Measurements from ENCODE around the gene NAALAD2. TPM values are rescaled to one million over a fixed set of nuclear protein-coding genes. Genes with fewer than 3 reads are reported as not detected.

Gene NAALAD2
- total and polyA plus RNA-seq, 5 donors from 2014 or later: 0.06 to 0.08 TPM; not detected in 3

DNA sequence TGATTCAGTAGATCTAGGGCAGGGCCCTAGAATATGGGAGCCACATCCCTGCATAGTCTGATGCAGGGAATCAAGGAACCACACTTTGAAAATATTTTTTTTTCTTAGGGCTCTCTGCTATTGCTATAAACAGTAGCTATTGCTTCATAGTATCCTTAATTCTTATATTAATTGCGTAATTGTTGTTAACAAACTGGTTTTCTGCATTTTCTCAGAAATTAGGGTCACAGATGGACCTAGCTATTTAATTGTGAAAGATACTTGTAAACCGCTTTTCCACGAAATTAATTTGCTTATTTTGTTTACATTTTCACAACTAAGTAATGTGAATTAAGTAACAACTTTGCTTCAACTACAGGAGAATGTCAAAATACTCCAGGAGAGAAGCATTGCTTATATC, 34.1 kb downstream of the NAALAD2 start:
- Mint-ChIP-seq H3K36me3 (no peaks in the 10 kb centered on the region), H3K4me1 (no peaks in the 10 kb centered on the region), H3K27me3 (peaks cover 10% of the 10 kb centered on the region), H3K9me3 (no peaks in the 10 kb centered on the region), H3K4me3 (no peak overlapping the region), H3K27ac (no peak overlapping the region)
- Histone ChIP-seq H3K9me3 (ENCODE audit: control insufficient read depth in 2 of 2, low read length in 2 of 2) (no peaks in the 10 kb centered on the region), H3K4me3 (ENCODE audit: low read depth, low read length) (no peak overlapping the region), H3K27ac (ENCODE audit: insufficient read depth, low read length, poor library complexity, severe bottlenecking) (no peak overlapping the region), H3K4me1 (ENCODE audit: control insufficient read depth, insufficient read depth, low read length, poor library complexity, severe bottlenecking) (no peaks in the 10 kb centered on the region), H3K27me3 (ENCODE audit: control insufficient read depth, insufficient read depth, low read length) (no peaks in the 10 kb centered on the region), H3K36me3 (ENCODE audit: control insufficient read depth, insufficient read depth, low read length) (no peaks in the 10 kb centered on the region)
- no peak for DNase-seq
- ATAC-seq (ENCODE audit: low read depth in 2 of 2): no peak

DNA sequence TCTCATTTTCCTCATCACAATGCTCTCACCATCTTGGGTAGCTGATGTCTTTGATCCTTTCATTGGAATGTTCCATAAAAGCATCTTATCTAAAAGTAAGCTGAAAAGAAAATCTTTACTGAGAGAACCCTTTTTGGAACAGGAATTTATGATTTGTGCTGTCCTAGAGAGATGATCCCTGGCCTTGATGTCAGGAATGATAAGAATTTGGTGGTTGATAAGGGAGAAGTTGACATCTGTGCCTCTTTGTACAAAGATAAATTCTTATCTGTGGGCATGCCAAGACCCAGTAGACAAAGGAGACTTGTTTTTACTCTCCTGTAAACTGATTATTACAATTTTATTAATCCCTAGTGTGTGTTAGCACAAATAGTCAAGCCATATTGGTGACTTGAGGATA, 36.9 kb downstream of the NAALAD2 start:
- ATAC-seq (ENCODE audit: low read depth in 2 of 2) (no peak), DNase-seq (no peak)
- no peak overlapping the region for H3K27ac ChIP-seq (ENCODE audit: insufficient read depth, low read length, poor library complexity, severe bottlenecking)
- Mint-ChIP-seq H3K4me3 (no peak overlapping the region), H3K4me1 (no peaks in the 10 kb centered on the region), H3K27me3 (peaks cover 6% of the 10 kb centered on the region), H3K27ac (peak overlapping the region in 1 of 3 donors; percentile 0), H3K36me3 (no peaks in the 10 kb centered on the region), H3K9me3 (no peaks in the 10 kb centered on the region)
- no peak overlapping the region for H3K4me3 ChIP-seq (ENCODE audit: low read depth, low read length)
- H3K9me3 ChIP-seq (ENCODE audit: control insufficient read depth in 2 of 2, low read length in 2 of 2): no peaks in the 10 kb centered on the region
- no peaks in the 10 kb centered on the region for H3K4me1 ChIP-seq (ENCODE audit: control insufficient read depth, insufficient read depth, low read length, poor library complexity, severe bottlenecking)
- H3K36me3 ChIP-seq (ENCODE audit: control insufficient read depth, insufficient read depth, low read length): no peaks in the 10 kb centered on the region
- no peaks in the 10 kb centered on the region for H3K27me3 ChIP-seq (ENCODE audit: control insufficient read depth, insufficient read depth, low read length)

DNA sequence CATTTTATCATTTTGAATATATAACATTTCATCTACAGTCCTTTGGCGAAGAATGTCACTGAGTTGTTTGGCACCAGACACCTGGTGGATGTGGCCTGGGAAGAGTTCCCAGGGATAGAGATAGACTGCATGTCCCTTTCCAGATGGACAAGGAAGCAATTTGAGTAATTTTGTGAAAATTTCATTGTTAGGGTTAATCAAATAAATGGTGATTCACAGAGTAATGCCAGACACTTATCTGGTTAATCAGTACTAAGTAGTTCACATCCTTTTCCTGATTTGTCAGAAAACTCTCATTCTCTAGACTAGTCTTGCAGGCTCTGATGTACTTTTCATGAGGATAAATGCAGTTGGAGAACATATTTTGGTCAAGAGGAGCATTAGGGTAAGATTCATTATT, 41.6 kb downstream of the NAALAD2 start:
- no peaks in the 10 kb centered on the region for H3K9me3 ChIP-seq (ENCODE audit: control insufficient read depth in 2 of 2, low read length in 2 of 2)
- no peaks in the 10 kb centered on the region for H3K9me3 Mint-ChIP-seq
- peaks cover 2% of the 10 kb centered on the region for H3K27me3 ChIP-seq (ENCODE audit: control insufficient read depth, insufficient read depth, low read length)
- H3K36me3 Mint-ChIP-seq: no peaks in the 10 kb centered on the region
- no peak overlapping the region for H3K4me3 ChIP-seq (ENCODE audit: low read depth, low read length)
- no peaks in the 10 kb centered on the region for H3K36me3 ChIP-seq (ENCODE audit: control insufficient read depth, insufficient read depth, low read length)
- H3K4me1 ChIP-seq (ENCODE audit: control insufficient read depth, insufficient read depth, low read length, poor library complexity, severe bottlenecking): no peaks in the 10 kb centered on the region
- no peak for DNase-seq
- no peak overlapping the region for H3K27ac Mint-ChIP-seq
- H3K4me3 Mint-ChIP-seq: no peak overlapping the region
- H3K27me3 Mint-ChIP-seq: peaks cover 10% of the 10 kb centered on the region
- no peak for ATAC-seq (ENCODE audit: low read depth in 2 of 2)
- no peak overlapping the region for H3K27ac ChIP-seq (ENCODE audit: insufficient read depth, low read length, poor library complexity, severe bottlenecking)
- H3K4me1 Mint-ChIP-seq: no peaks in the 10 kb centered on the region

DNA sequence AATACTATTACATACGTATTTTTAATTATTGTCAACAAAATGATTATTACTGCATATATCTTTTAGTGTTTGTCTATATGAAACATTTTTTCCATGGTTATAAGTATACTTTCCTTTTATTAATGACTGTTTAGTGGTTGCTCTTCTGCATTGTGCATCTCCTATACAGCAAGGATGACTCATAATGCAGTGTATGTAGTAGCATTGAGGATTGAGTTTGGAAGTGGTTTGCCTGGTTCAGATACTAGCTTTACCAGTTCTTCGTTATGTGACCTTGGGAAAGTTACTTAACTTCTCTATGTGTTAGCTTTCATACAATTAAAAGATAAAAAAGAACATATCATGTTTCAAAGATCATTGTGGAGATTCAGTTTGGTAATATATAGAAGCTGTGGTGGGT, 44.3 kb downstream of the NAALAD2 start:
- ATAC-seq (ENCODE audit: low read depth in 2 of 2) (no peak), DNase-seq (no peak)
- no peaks in the 10 kb centered on the region for H3K4me1 Mint-ChIP-seq
- no peak overlapping the region for H3K27ac Mint-ChIP-seq
- Histone ChIP-seq H3K36me3 (ENCODE audit: control insufficient read depth, insufficient read depth, low read length) (no peaks in the 10 kb centered on the region), H3K4me3 (ENCODE audit: low read depth, low read length) (no peak overlapping the region), H3K27ac (ENCODE audit: insufficient read depth, low read length, poor library complexity, severe bottlenecking) (no peak overlapping the region), H3K27me3 (ENCODE audit: control insufficient read depth, insufficient read depth, low read length) (peaks cover 2% of the 10 kb centered on the region), H3K4me1 (ENCODE audit: control insufficient read depth, insufficient read depth, low read length, poor library complexity, severe bottlenecking) (no peaks in the 10 kb centered on the region), H3K9me3 (ENCODE audit: control insufficient read depth in 2 of 2, low read length in 2 of 2) (no peaks in the 10 kb centered on the region)
- no peak overlapping the region for H3K4me3 Mint-ChIP-seq
- H3K27me3 Mint-ChIP-seq: peaks cover 11% of the 10 kb centered on the region
- H3K9me3 Mint-ChIP-seq: no peaks in the 10 kb centered on the region
- no peaks in the 10 kb centered on the region for H3K36me3 Mint-ChIP-seq

DNA sequence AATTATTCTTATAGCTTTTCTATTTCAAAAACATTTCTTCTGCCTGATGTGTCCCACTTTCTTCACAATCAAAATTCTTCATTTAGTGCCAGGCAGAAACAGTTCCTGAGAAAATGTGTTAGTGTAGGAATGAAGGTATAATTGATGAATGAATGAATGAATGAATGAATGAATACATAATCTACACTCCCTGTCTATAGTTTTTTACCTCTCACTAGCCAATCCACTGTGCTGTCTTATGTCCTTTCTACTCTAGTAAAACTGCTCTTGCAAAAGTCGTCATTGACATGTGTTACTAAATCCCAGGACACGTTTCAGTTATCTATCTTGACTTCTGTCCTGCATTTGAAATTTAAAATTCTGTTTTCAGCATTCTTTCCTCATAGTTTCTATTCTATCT, 45.5 kb downstream of the NAALAD2 start:
- no peak overlapping the region for H3K4me3 Mint-ChIP-seq
- H3K9me3 ChIP-seq (ENCODE audit: control insufficient read depth in 2 of 2, low read length in 2 of 2): no peaks in the 10 kb centered on the region
- H3K27me3 Mint-ChIP-seq: peaks cover 11% of the 10 kb centered on the region
- H3K27ac ChIP-seq (ENCODE audit: insufficient read depth, low read length, poor library complexity, severe bottlenecking): no peak overlapping the region
- H3K36me3 ChIP-seq (ENCODE audit: control insufficient read depth, insufficient read depth, low read length): no peaks in the 10 kb centered on the region
- ATAC-seq (ENCODE audit: low read depth in 2 of 2) (no peak), DNase-seq (no peak)
- H3K4me1 Mint-ChIP-seq: no peaks in the 10 kb centered on the region
- H3K9me3 Mint-ChIP-seq: no peaks in the 10 kb centered on the region
- H3K27ac Mint-ChIP-seq: no peak overlapping the region
- peaks cover 2% of the 10 kb centered on the region for H3K27me3 ChIP-seq (ENCODE audit: control insufficient read depth, insufficient read depth, low read length)
- no peaks in the 10 kb centered on the region for H3K36me3 Mint-ChIP-seq
- H3K4me1 ChIP-seq (ENCODE audit: control insufficient read depth, insufficient read depth, low read length, poor library complexity, severe bottlenecking): no peaks in the 10 kb centered on the region
- no peak overlapping the region for H3K4me3 ChIP-seq (ENCODE audit: low read depth, low read length)

DNA sequence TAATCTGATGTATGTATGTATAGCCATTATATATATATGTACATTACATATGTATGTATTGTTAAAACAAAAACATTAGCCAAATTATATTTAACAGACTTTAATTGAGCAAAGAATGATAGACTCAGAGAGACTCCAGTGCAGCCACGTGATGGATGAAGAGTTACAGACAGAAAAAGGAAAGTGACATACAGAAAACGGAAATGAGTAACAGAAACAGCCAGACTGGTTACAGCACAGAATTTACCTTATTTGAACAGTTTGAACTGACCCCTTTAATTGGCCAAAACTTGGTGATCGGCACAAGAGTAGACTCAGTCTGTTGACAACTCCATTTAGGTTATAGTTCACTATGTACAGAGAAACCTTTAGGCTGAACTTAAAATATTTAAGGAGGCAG, 53.4 kb downstream of the NAALAD2 start:
- no peak overlapping the region for H3K4me3 Mint-ChIP-seq
- no peaks in the 10 kb centered on the region for H3K27me3 ChIP-seq (ENCODE audit: control insufficient read depth, insufficient read depth, low read length)
- no peaks in the 10 kb centered on the region for H3K9me3 Mint-ChIP-seq
- peaks cover 0 to 3% (median 0%) of the 10 kb centered on the region in 4 donors for H3K4me1 Mint-ChIP-seq
- no peaks in the 10 kb centered on the region for H3K4me1 ChIP-seq (ENCODE audit: control insufficient read depth, insufficient read depth, low read length, poor library complexity, severe bottlenecking)
- ATAC-seq (ENCODE audit: low read depth in 2 of 2) (no peak), DNase-seq (no peak)
- H3K36me3 ChIP-seq (ENCODE audit: control insufficient read depth, insufficient read depth, low read length): no peaks in the 10 kb centered on the region
- no peaks in the 10 kb centered on the region for H3K9me3 ChIP-seq (ENCODE audit: control insufficient read depth in 2 of 2, low read length in 2 of 2)
- H3K27me3 Mint-ChIP-seq: no peaks in the 10 kb centered on the region
- H3K27ac ChIP-seq (ENCODE audit: insufficient read depth, low read length, poor library complexity, severe bottlenecking): no peak overlapping the region
- H3K27ac Mint-ChIP-seq: no peak overlapping the region
- H3K36me3 Mint-ChIP-seq: peaks cover 3% of the 10 kb centered on the region
- H3K4me3 ChIP-seq (ENCODE audit: low read depth, low read length): no peak overlapping the region

DNA sequence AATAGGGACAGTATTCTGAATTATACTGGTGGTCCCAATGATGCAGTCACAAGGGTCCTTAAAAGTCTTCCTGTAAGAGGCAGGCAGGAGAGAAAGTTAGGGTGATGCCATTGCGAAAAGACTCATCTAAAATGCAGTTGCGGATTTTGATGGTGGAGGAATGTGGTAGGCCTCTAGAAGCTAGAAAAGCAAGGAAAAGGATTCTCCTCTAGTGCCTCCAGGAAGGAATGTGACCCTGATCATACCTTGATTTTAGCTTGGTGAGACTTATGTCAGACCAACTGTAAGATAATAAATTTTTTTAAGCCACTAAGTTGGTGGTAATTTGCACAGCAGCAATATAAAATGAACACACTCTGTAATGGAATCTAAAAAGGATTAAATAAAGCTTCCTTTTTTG, 54.5 kb downstream of the NAALAD2 start:
- Mint-ChIP-seq H3K36me3 (peaks cover 3% of the 10 kb centered on the region), H3K4me3 (no peak overlapping the region), H3K4me1 (peaks cover 0 to 3% (median 0%) of the 10 kb centered on the region in 4 donors), H3K27me3 (no peaks in the 10 kb centered on the region), H3K9me3 (no peaks in the 10 kb centered on the region), H3K27ac (peak overlapping the region in 1 of 3 donors; percentile 34)
- DNase-seq (no peak), ATAC-seq (ENCODE audit: low read depth in 2 of 2) (no peak)
- Histone ChIP-seq H3K27me3 (ENCODE audit: control insufficient read depth, insufficient read depth, low read length) (no peaks in the 10 kb centered on the region), H3K4me3 (ENCODE audit: low read depth, low read length) (no peak overlapping the region), H3K4me1 (ENCODE audit: control insufficient read depth, insufficient read depth, low read length, poor library complexity, severe bottlenecking) (no peaks in the 10 kb centered on the region), H3K27ac (ENCODE audit: insufficient read depth, low read length, poor library complexity, severe bottlenecking) (no peak overlapping the region), H3K36me3 (ENCODE audit: control insufficient read depth, insufficient read depth, low read length) (no peaks in the 10 kb centered on the region), H3K9me3 (ENCODE audit: control insufficient read depth in 2 of 2, low read length in 2 of 2) (no peaks in the 10 kb centered on the region)

DNA sequence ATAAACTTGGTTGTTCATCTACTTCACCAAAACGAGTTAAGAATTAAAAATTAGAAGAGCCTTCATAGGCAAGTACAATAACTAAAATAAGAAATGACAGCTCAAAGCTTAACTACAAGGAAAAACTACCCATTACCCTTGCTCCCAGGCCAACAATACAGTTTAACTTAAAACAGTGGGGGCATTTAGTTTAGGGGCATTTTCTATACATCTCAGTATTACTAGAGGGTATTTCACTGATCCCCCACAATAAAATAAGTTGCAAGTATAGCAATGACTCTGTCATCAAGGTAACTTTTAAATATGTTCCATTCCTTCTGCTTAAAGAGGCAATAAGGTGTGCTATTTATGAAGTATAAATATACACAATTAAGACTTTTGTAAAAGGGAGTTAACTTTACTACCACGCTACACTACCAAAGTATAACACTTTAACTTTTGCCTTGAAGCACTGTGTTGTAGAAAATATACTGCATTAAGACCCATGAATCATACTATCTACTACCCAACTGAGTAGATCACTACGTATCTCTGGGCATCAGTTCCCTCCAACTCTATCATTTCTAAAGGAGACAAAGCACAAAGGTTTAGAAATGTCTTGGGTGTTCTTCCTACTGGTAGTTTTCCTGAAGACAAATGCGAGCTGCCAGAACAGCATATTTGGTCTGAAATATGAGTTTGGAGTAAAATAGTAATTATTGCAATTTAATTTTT, 58.6 kb downstream of the NAALAD2 start:
- H3K4me3 Mint-ChIP-seq: no peak overlapping the region
- H3K36me3 ChIP-seq (ENCODE audit: control insufficient read depth, insufficient read depth, low read length): no peaks in the 10 kb centered on the region
- H3K4me3 ChIP-seq (ENCODE audit: low read depth, low read length): no peak overlapping the region
- peaks cover 8% of the 10 kb centered on the region for H3K36me3 Mint-ChIP-seq
- H3K9me3 Mint-ChIP-seq: no peaks in the 10 kb centered on the region
- H3K4me1 ChIP-seq (ENCODE audit: control insufficient read depth, insufficient read depth, low read length, poor library complexity, severe bottlenecking): no peaks in the 10 kb centered on the region
- H3K9me3 ChIP-seq (ENCODE audit: control insufficient read depth in 2 of 2, low read length in 2 of 2): no peaks in the 10 kb centered on the region
- DNase-seq: no peak
- peaks cover 0 to 7% (median 0%) of the 10 kb centered on the region in 4 donors for H3K4me1 Mint-ChIP-seq
- ATAC-seq (ENCODE audit: low read depth in 2 of 2): no peak
- no peaks in the 10 kb centered on the region for H3K27me3 ChIP-seq (ENCODE audit: control insufficient read depth, insufficient read depth, low read length)
- no peaks in the 10 kb centered on the region for H3K27me3 Mint-ChIP-seq
- H3K27ac ChIP-seq (ENCODE audit: insufficient read depth, low read length, poor library complexity, severe bottlenecking): no peak overlapping the region
- no peak overlapping the region for H3K27ac Mint-ChIP-seq
